ENCODE data around the gene MYOZ3.

The MYOZ3 gene

DNA sequence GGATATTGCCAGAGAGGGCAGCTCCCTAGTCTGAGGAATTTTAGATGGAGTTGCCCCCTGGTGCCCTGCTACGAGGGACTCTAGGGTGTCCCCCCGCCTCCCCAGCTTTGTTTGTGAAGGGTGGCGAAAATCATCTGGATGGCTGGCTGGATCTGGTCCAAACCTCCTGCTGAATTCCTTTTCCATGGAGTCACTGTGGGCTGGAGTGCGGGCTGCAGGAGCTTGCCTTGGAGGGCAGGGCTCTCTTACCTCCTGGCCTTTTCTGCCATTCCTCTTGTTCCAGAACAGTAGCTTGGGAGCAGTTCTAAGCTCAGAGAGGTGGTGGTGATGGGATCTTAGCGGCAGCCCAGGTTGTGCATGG, 18.5 kb upstream of the MYOZ3 start:
- H3K9ac ChIP-seq (ENCODE audit: low read length): no peak overlapping the region
- H3K4me3 ChIP-seq (ENCODE audit: low read length): no peak overlapping the region
- TF ChIP-seq EZH2phosphoT487 (IDR thresholded peaks at IDR 0.05; ENCODE audit: low read depth): no peak
- H3K4me2 ChIP-seq (ENCODE audit: low read length): no peak overlapping the region
- no peaks in the 10 kb centered on the region for H3K79me2 ChIP-seq (ENCODE audit: low read length)
- H3K9me3 ChIP-seq (ENCODE audit: insufficient read depth, low read length): no peaks in the 10 kb centered on the region
- H4K20me1 ChIP-seq (ENCODE audit: insufficient read depth, low read length): no peaks in the 10 kb centered on the region
- no peak overlapping the region for H3K27ac ChIP-seq (ENCODE audit: low read length)
- H3K4me1 ChIP-seq (ENCODE audit: low read length): no peaks in the 10 kb centered on the region
- no peak overlapping the region for H2AFZ ChIP-seq (ENCODE audit: low read depth, low read length)
- no peaks in the 10 kb centered on the region for H3K27me3 ChIP-seq (ENCODE audit: low read depth, low read length)
- H3K36me3 ChIP-seq (replicated peaks; ENCODE audit: low read depth, low read length): no peaks in the 10 kb centered on the region

- Histone ChIP-seq H3K9ac (ENCODE audit: low read length) (no peak overlapping the region), H3K4me3 (ENCODE audit: low read length) (no peak overlapping the region), H4K20me1 (ENCODE audit: insufficient read depth, low read length) (no peaks in the 10 kb centered on the region), H3K27ac (ENCODE audit: low read length) (no peak overlapping the region), H3K36me3 (replicated peaks; ENCODE audit: low read depth, low read length) (no peaks in the 10 kb centered on the region), H3K9me3 (ENCODE audit: insufficient read depth, low read length) (no peaks in the 10 kb centered on the region), H3K4me1 (ENCODE audit: low read length) (no peaks in the 10 kb centered on the region), H3K79me2 (ENCODE audit: low read length) (no peaks in the 10 kb centered on the region), H3K27me3 (ENCODE audit: low read depth, low read length) (no peaks in the 10 kb centered on the region), H2AFZ (ENCODE audit: low read depth, low read length) (no peak overlapping the region), H3K4me2 (ENCODE audit: low read length) (no peak overlapping the region)
- TF ChIP-seq CTCF (IDR thresholded peaks at IDR 0.05; ENCODE audit: low read depth, low read length) (no peak), EZH2phosphoT487 (IDR thresholded peaks at IDR 0.05; ENCODE audit: low read depth) (no peak)
These were observed 17.9 kb upstream of the MYOZ3 start for GRCh38 chr5:150642991-150643710.

GRCh38 chr5:150644058-150644457, 17.0 kb upstream of the MYOZ3 start:
- H3K79me2 ChIP-seq (ENCODE audit: low read length): no peaks in the 10 kb centered on the region
- no peak overlapping the region for H3K4me2 ChIP-seq (ENCODE audit: low read length)
- H3K4me3 ChIP-seq (ENCODE audit: low read length): no peak overlapping the region
- TF ChIP-seq CTCF (IDR thresholded peaks at IDR 0.05; ENCODE audit: low read depth, low read length) (no peak), EZH2phosphoT487 (IDR thresholded peaks at IDR 0.05; ENCODE audit: low read depth) (no peak)
- H3K27me3 ChIP-seq (ENCODE audit: low read depth, low read length): no peaks in the 10 kb centered on the region
- H3K9ac ChIP-seq (ENCODE audit: low read length): no peak overlapping the region
- H3K9me3 ChIP-seq (ENCODE audit: insufficient read depth, low read length): no peaks in the 10 kb centered on the region
- H4K20me1 ChIP-seq (ENCODE audit: insufficient read depth, low read length): no peaks in the 10 kb centered on the region
- H3K27ac ChIP-seq (ENCODE audit: low read length): no peak overlapping the region
- H3K4me1 ChIP-seq (ENCODE audit: low read length): no peaks in the 10 kb centered on the region
- H2AFZ ChIP-seq (ENCODE audit: low read depth, low read length): no peak overlapping the region
- H3K36me3 ChIP-seq (replicated peaks; ENCODE audit: low read depth, low read length): no peaks in the 10 kb centered on the region

- Histone ChIP-seq H3K27me3 (ENCODE audit: low read depth, low read length) (no peaks in the 10 kb centered on the region), H3K79me2 (ENCODE audit: low read length) (no peaks in the 10 kb centered on the region), H3K27ac (ENCODE audit: low read length) (no peak overlapping the region), H4K20me1 (ENCODE audit: insufficient read depth, low read length) (no peaks in the 10 kb centered on the region), H3K9me3 (ENCODE audit: insufficient read depth, low read length) (no peaks in the 10 kb centered on the region), H3K4me2 (ENCODE audit: low read length) (no peak overlapping the region), H3K9ac (ENCODE audit: low read length) (no peak overlapping the region), H3K4me3 (ENCODE audit: low read length) (no peak overlapping the region), H2AFZ (ENCODE audit: low read depth, low read length) (no peak overlapping the region), H3K36me3 (replicated peaks; ENCODE audit: low read depth, low read length) (no peaks in the 10 kb centered on the region), H3K4me1 (ENCODE audit: low read length) (no peaks in the 10 kb centered on the region)
- TF ChIP-seq EZH2phosphoT487 (IDR thresholded peaks at IDR 0.05; ENCODE audit: low read depth) (no peak), CTCF (IDR thresholded peaks at IDR 0.05; ENCODE audit: low read depth, low read length) (no peak)
These were observed 16.5 kb upstream of the MYOZ3 start for GRCh38 chr5:150644514-150644913.

Data from OCI-LY3 (cell line).